ENCODE results near the gene ADGRV1. TPM values are rescaled to one million over a fixed set of nuclear protein-coding genes. Genes with fewer than 3 reads are reported as not detected.

The ADGRV1 gene
- total RNA-seq, 5 donors from 2014 or later (not counting 1 experiment from before 2014, with no cell fraction given), result 0.68 to 1.6 (median 1.2) TPM; not detected in 1

DNA sequence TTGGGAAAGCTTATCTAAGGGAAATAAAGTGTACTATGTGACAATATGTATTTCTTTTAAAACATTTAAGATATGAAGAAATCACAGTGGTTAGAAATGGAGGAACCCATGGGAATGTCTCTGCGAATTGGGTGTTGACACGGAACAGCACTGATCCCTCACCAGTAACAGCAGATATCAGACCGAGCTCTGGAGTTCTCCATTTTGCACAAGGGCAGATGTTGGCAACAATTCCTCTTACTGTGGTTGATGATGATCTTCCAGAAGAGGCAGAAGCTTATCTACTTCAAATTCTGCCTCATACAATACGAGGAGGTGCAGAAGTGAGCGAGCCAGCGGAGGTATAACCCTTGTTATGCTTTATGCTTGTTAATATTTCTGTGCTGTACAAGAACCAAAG is 69.9 kb downstream of the ADGRV1 start:
- WGBS (ENCODE audit: insufficient coverage), result no CpG with 5 or more reads among the region's 6 CpGs
- no peaks in the 10 kb centered on the region for H3K9me3 ChIP-seq
- Mint-ChIP-seq H3K27me3 (no peaks in the 10 kb centered on the region), H3K36me3 (no peaks in the 10 kb centered on the region), H3K4me3 (no peak overlapping the region), H3K4me1 (no peaks in the 10 kb centered on the region), H3K27ac (no peak overlapping the region), H3K9me3 (no peaks in the 10 kb centered on the region)
- ChIA-PET POLR2A (interaction anchor here in 1 of 2 donors (0.6 kb wide), 1 partner anchor 277 kb away, joined by 12 read pairs; no protein-coding TSS in a partner anchor), CTCF (no interaction called here)
- no peak for DNase-seq
- H3K27ac ChIP-seq (ENCODE audit: low read length), result no peak overlapping the region
- ATAC-seq (replicated peaks in 1 of 4), result no peak
- H3K4me3 ChIP-seq (ENCODE audit: control insufficient read depth in 1 of 2, extremely low read depth in 1 of 2, low read length in 1 of 2), result no peak overlapping the region
- H3K36me3 ChIP-seq (ENCODE audit: control insufficient read depth in 2 of 2, extremely low read depth in 1 of 2, insufficient read depth in 1 of 2, low read length in 1 of 2), result no peaks in the 10 kb centered on the region
- H3K27me3 ChIP-seq (replicated peaks in 1 of 2; ENCODE audit: control insufficient read depth in 2 of 2, extremely low read depth in 1 of 2, insufficient read depth in 2 of 2, low read length in 1 of 2), result no peaks in the 10 kb centered on the region
- no peaks in the 10 kb centered on the region for H3K4me1 ChIP-seq (ENCODE audit: control insufficient read depth in 1 of 2, extremely low read depth in 1 of 2, insufficient read depth in 2 of 2, low read length in 2 of 2)

DNA sequence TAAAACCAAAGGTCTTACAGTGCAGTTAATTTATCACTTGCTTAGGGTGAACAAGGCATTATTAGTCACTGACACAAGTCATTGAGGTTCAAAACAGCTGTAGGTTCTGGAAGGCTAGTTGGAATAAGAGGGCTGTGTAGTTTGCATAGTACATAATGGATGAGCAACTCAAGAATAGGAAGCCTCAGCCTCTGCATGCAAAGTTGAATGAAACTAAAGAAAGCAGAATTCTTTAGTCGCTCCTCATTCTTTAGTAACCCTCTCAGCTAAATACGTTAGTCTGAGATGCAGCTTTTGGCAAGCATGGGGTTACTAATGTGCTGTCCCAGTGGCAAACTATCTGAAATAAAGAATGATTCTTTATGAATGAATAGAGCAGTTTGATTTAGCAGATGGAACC is 74.2 kb downstream of the ADGRV1 start:
- Mint-ChIP-seq H3K27ac (no peak overlapping the region), H3K36me3 (no peaks in the 10 kb centered on the region), H3K4me1 (no peaks in the 10 kb centered on the region), H3K4me3 (no peak overlapping the region), H3K9me3 (no peaks in the 10 kb centered on the region), H3K27me3 (peaks cover 5 to 6% of the 10 kb centered on the region in 2 donors)
- H3K27me3 ChIP-seq (replicated peaks in 1 of 2; ENCODE audit: control insufficient read depth in 2 of 2, extremely low read depth in 1 of 2, insufficient read depth in 2 of 2, low read length in 1 of 2), result no peaks in the 10 kb centered on the region
- CTCF ChIA-PET, result no interaction called here
- DNase-seq (no peak), ATAC-seq (replicated peaks in 1 of 4) (no peak)
- H3K4me3 ChIP-seq (ENCODE audit: control insufficient read depth in 1 of 2, extremely low read depth in 1 of 2, low read length in 1 of 2), result no peak overlapping the region
- H3K4me1 ChIP-seq (ENCODE audit: control insufficient read depth in 1 of 2, extremely low read depth in 1 of 2, insufficient read depth in 2 of 2, low read length in 2 of 2), result no peaks in the 10 kb centered on the region
- no peak overlapping the region for H3K27ac ChIP-seq (ENCODE audit: low read length)
- no peaks in the 10 kb centered on the region for H3K36me3 ChIP-seq (ENCODE audit: control insufficient read depth in 2 of 2, extremely low read depth in 1 of 2, insufficient read depth in 1 of 2, low read length in 1 of 2)
- no peaks in the 10 kb centered on the region for H3K9me3 ChIP-seq
- POLR2A ChIA-PET, result no interaction called here
- no CpG with 5 or more reads among the region's 2 CpGs for WGBS (ENCODE audit: insufficient coverage)

GRCh38 chr5:90636948-90637347 is 78.4 kb downstream of the ADGRV1 start:
- ATAC-seq (replicated peaks in 1 of 4) (no peak), DNase-seq (no peak)
- CTCF ChIA-PET, result no interaction called here
- Mint-ChIP-seq H3K4me3 (no peak overlapping the region), H3K36me3 (no peaks in the 10 kb centered on the region), H3K27ac (no peak overlapping the region), H3K27me3 (peaks cover 6 to 8% of the 10 kb centered on the region in 2 donors), H3K4me1 (no peaks in the 10 kb centered on the region), H3K9me3 (no peaks in the 10 kb centered on the region)
- Histone ChIP-seq H3K4me3 (ENCODE audit: control insufficient read depth in 1 of 2, extremely low read depth in 1 of 2, low read length in 1 of 2) (no peak overlapping the region), H3K4me1 (ENCODE audit: control insufficient read depth in 1 of 2, extremely low read depth in 1 of 2, insufficient read depth in 2 of 2, low read length in 2 of 2) (no peaks in the 10 kb centered on the region), H3K27ac (ENCODE audit: low read length) (no peak overlapping the region), H3K27me3 (replicated peaks in 1 of 2; ENCODE audit: control insufficient read depth in 2 of 2, extremely low read depth in 1 of 2, insufficient read depth in 2 of 2, low read length in 1 of 2) (no peaks in the 10 kb centered on the region), H3K9me3 (no peaks in the 10 kb centered on the region), H3K36me3 (ENCODE audit: control insufficient read depth in 2 of 2, extremely low read depth in 1 of 2, insufficient read depth in 1 of 2, low read length in 1 of 2) (no peaks in the 10 kb centered on the region)
- POLR2A ChIA-PET, result no interaction called here
- WGBS (ENCODE audit: insufficient coverage), result no CpG with 5 or more reads among the region's 1 CpG

DNA sequence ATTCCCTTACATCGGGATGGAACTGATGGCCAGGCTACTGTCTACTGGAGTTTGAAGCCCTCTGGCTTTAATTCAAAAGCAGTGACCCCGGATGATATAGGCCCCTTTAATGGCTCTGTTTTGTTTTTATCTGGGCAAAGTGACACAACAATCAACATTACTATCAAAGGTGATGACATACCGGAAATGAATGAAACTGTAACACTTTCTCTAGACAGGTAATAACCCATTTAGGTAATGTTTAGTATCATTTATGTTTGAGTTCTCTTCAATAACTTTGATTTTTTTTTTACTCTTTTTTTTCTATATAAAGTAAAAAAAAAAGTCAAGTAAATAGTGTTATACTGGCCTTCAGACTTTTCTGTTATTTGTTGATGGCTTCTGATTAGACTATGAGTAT is 79.1 kb downstream of the ADGRV1 start:
- peaks cover 6 to 8% of the 10 kb centered on the region in 2 donors for H3K27me3 Mint-ChIP-seq
- H3K9me3 Mint-ChIP-seq, result no peaks in the 10 kb centered on the region
- no CpG with 5 or more reads among the region's 3 CpGs for WGBS (ENCODE audit: insufficient coverage)
- no peak overlapping the region for H3K27ac Mint-ChIP-seq
- no peaks in the 10 kb centered on the region for H3K9me3 ChIP-seq
- H3K4me3 ChIP-seq (ENCODE audit: control insufficient read depth in 1 of 2, extremely low read depth in 1 of 2, low read length in 1 of 2), result no peak overlapping the region
- H3K4me1 Mint-ChIP-seq, result no peaks in the 10 kb centered on the region
- H3K4me3 Mint-ChIP-seq, result no peak overlapping the region
- no peak overlapping the region for H3K27ac ChIP-seq (ENCODE audit: low read length)
- no peaks in the 10 kb centered on the region for H3K36me3 Mint-ChIP-seq
- POLR2A ChIA-PET, result no interaction called here
- no peak for ATAC-seq (replicated peaks in 1 of 4)
- no peak for DNase-seq
- H3K36me3 ChIP-seq (ENCODE audit: control insufficient read depth in 2 of 2, extremely low read depth in 1 of 2, insufficient read depth in 1 of 2, low read length in 1 of 2), result no peaks in the 10 kb centered on the region
- H3K27me3 ChIP-seq (replicated peaks in 1 of 2; ENCODE audit: control insufficient read depth in 2 of 2, extremely low read depth in 1 of 2, insufficient read depth in 2 of 2, low read length in 1 of 2), result no peaks in the 10 kb centered on the region
- CTCF ChIA-PET, result no interaction called here
- no peaks in the 10 kb centered on the region for H3K4me1 ChIP-seq (ENCODE audit: control insufficient read depth in 1 of 2, extremely low read depth in 1 of 2, insufficient read depth in 2 of 2, low read length in 2 of 2)

- no peaks in the 10 kb centered on the region for H3K36me3 ChIP-seq (ENCODE audit: control insufficient read depth in 2 of 2, extremely low read depth in 1 of 2, insufficient read depth in 1 of 2, low read length in 1 of 2)
Observed at GRCh38 chr5:90638878-90639277, 80.3 kb downstream of the ADGRV1 start.

DNA sequence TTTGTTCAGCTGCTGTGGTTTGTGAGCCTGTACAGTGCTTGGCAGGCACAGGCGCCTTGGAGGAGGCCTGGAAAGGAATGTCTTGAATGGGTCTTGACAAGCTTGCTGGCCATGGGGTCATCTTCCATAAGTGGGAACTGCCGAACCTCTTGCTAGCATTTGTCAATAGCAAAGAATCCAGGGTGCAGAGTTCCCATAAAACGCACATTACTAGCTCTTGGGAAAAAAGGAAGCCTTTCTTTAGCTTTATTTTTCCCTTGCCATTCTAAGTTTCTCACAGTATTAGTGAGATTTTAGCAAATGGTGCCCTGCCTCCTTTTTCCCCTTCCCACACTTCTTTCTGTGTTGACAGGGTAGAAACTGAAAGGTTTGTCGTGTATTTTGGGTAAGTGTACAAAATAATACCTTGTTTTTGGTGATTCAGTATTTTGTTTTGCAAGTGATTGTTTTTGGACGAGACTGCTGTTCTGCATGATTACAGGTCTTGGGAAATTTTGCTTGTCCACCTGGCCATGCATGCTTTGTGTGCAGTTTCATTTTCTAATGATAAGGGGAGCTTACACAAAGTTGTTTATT is 82.0 kb downstream of the ADGRV1 start:
- Mint-ChIP-seq H3K4me1 (no peaks in the 10 kb centered on the region), H3K36me3 (no peaks in the 10 kb centered on the region), H3K9me3 (no peaks in the 10 kb centered on the region), H3K27ac (no peak overlapping the region), H3K27me3 (peaks cover 0 to 3% of the 10 kb centered on the region in 2 donors), H3K4me3 (no peak overlapping the region)
- ChIA-PET POLR2A (no interaction called here), CTCF (no interaction called here)
- no peaks in the 10 kb centered on the region for H3K4me1 ChIP-seq (ENCODE audit: control insufficient read depth in 1 of 2, extremely low read depth in 1 of 2, insufficient read depth in 2 of 2, low read length in 2 of 2)
- no peaks in the 10 kb centered on the region for H3K9me3 ChIP-seq
- no peaks in the 10 kb centered on the region for H3K27me3 ChIP-seq (replicated peaks in 1 of 2; ENCODE audit: control insufficient read depth in 2 of 2, extremely low read depth in 1 of 2, insufficient read depth in 2 of 2, low read length in 1 of 2)
- no peak overlapping the region for H3K4me3 ChIP-seq (ENCODE audit: control insufficient read depth in 1 of 2, extremely low read depth in 1 of 2, low read length in 1 of 2)
- H3K36me3 ChIP-seq (ENCODE audit: control insufficient read depth in 2 of 2, extremely low read depth in 1 of 2, insufficient read depth in 1 of 2, low read length in 1 of 2), result no peaks in the 10 kb centered on the region
- no peak for DNase-seq
- H3K27ac ChIP-seq (ENCODE audit: low read length), result no peak overlapping the region
- ATAC-seq (replicated peaks in 1 of 4), result no peak
- 92% methylated on average over 3 of the region's 5 CpGs for WGBS (ENCODE audit: insufficient coverage)

More at GRCh38 chr5:90638878-90639277, 80.3 kb downstream of the ADGRV1 start:
- H3K36me3 Mint-ChIP-seq, result no peaks in the 10 kb centered on the region
- POLR2A ChIA-PET, result no interaction called here
- H3K27ac Mint-ChIP-seq, result no peak overlapping the region
- no peaks in the 10 kb centered on the region for H3K9me3 ChIP-seq
- H3K4me3 Mint-ChIP-seq, result no peak overlapping the region
- CTCF ChIA-PET, result no interaction called here
- peaks cover 6 to 8% of the 10 kb centered on the region in 2 donors for H3K27me3 Mint-ChIP-seq
- DNase-seq, result no peak
- no peak for ATAC-seq (replicated peaks in 1 of 4)
- H3K27me3 ChIP-seq (replicated peaks in 1 of 2; ENCODE audit: control insufficient read depth in 2 of 2, extremely low read depth in 1 of 2, insufficient read depth in 2 of 2, low read length in 1 of 2), result no peaks in the 10 kb centered on the region
- no CpG with 5 or more reads among the region's 6 CpGs for WGBS (ENCODE audit: insufficient coverage)
- no peak overlapping the region for H3K27ac ChIP-seq (ENCODE audit: low read length)
- H3K4me3 ChIP-seq (ENCODE audit: control insufficient read depth in 1 of 2, extremely low read depth in 1 of 2, low read length in 1 of 2), result no peak overlapping the region
- no peaks in the 10 kb centered on the region for H3K9me3 Mint-ChIP-seq
- no peaks in the 10 kb centered on the region for H3K4me1 Mint-ChIP-seq
- H3K4me1 ChIP-seq (ENCODE audit: control insufficient read depth in 1 of 2, extremely low read depth in 1 of 2, insufficient read depth in 2 of 2, low read length in 2 of 2), result no peaks in the 10 kb centered on the region

- Histone ChIP-seq H3K9me3 (no peaks in the 10 kb centered on the region), H3K27me3 (replicated peaks in 1 of 2; ENCODE audit: control insufficient read depth in 2 of 2, extremely low read depth in 1 of 2, insufficient read depth in 2 of 2, low read length in 1 of 2) (no peaks in the 10 kb centered on the region), H3K27ac (ENCODE audit: low read length) (no peak overlapping the region), H3K36me3 (ENCODE audit: control insufficient read depth in 2 of 2, extremely low read depth in 1 of 2, insufficient read depth in 1 of 2, low read length in 1 of 2) (no peaks in the 10 kb centered on the region), H3K4me1 (ENCODE audit: control insufficient read depth in 1 of 2, extremely low read depth in 1 of 2, insufficient read depth in 2 of 2, low read length in 2 of 2) (no peaks in the 10 kb centered on the region), H3K4me3 (ENCODE audit: control insufficient read depth in 1 of 2, extremely low read depth in 1 of 2, low read length in 1 of 2) (no peak overlapping the region)
- 30% methylated on average over 2 of the region's 3 CpGs for WGBS (ENCODE audit: insufficient coverage)
- H3K4me1 Mint-ChIP-seq, result no peaks in the 10 kb centered on the region
- DNase-seq (no peak), ATAC-seq (replicated peaks in 1 of 4) (no peak)
- no peak overlapping the region for H3K27ac Mint-ChIP-seq
- POLR2A ChIA-PET, result interaction anchor here in 1 of 2 donors (0.7 kb wide), 1 partner anchor 133 kb away, joined by 5 read pairs; no protein-coding TSS in a partner anchor
- H3K9me3 Mint-ChIP-seq, result no peaks in the 10 kb centered on the region
- CTCF ChIA-PET, result no interaction called here
- H3K36me3 Mint-ChIP-seq, result no peaks in the 10 kb centered on the region
- peaks cover 0 to 3% of the 10 kb centered on the region in 2 donors for H3K27me3 Mint-ChIP-seq
- no peak overlapping the region for H3K4me3 Mint-ChIP-seq
Observed at GRCh38 chr5:90641528-90641927, 82.9 kb downstream of the ADGRV1 start.
